ENCODE results near the gene FN3KRP. TPM values are rescaled to one million over a fixed set of nuclear protein-coding genes. Genes with fewer than 3 reads are reported as not detected.
"Not testable (repeated sequence)": the region's sequence is repeated elsewhere in the genome, so short reads cannot be mapped to it uniquely, and the experiment has no call there.

FN3KRP gene
- total RNA-seq, 5 donors from 2014 or later (not counting 1 experiment from before 2014, with no cell fraction given) = 29.2 to 49.4 (median 44.3) TPM

DNA sequence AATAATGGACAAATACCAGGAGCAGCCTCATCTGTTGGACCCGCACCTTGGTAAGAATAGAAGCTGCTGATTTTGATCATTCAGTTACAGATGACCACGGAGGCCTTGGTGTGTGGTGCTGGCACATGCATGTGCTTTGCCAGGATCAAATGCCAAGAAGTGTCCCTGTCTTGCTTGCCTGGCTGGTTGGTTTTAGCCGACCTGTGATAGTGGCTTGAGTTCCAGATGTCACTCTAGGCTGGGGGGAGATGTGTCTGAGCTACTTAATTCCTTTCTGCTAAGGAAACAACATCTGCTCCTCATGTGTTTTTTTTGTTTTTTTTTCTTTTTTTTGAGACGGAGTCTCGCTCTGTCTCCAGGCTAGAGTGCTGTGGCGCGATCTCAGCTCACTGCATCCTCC, 39.7 kb downstream of the FN3KRP start:
- Histone ChIP-seq H3K27ac (ENCODE audit: low read length) (no peak overlapping the region), H3K9me3 (no peaks in the 10 kb centered on the region), H3K27me3 (replicated peaks in 1 of 2; ENCODE audit: control insufficient read depth in 2 of 2, extremely low read depth in 1 of 2, insufficient read depth in 2 of 2, low read length in 1 of 2) (no peaks in the 10 kb centered on the region), H3K4me1 (ENCODE audit: control insufficient read depth in 1 of 2, extremely low read depth in 1 of 2, insufficient read depth in 2 of 2, low read length in 2 of 2) (peaks cover 7 to 26% of the 10 kb centered on the region in 2 experiments), H3K36me3 (ENCODE audit: control insufficient read depth in 2 of 2, extremely low read depth in 1 of 2, insufficient read depth in 1 of 2, low read length in 1 of 2) (peaks cover 2 to 9% of the 10 kb centered on the region in 2 donors), H3K4me3 (ENCODE audit: control insufficient read depth in 1 of 2, extremely low read depth in 1 of 2, low read length in 1 of 2) (no peak overlapping the region)
- Mint-ChIP-seq H3K9me3 (no peaks in the 10 kb centered on the region), H3K4me1 (peaks cover 24 to 32% (median 27%) of the 10 kb centered on the region in 3 donors), H3K27me3 (no peaks in the 10 kb centered on the region), H3K4me3 (no peak overlapping the region), H3K27ac (no peak overlapping the region), H3K36me3 (peaks cover 12% of the 10 kb centered on the region)
- CTCF ChIA-PET = interaction anchor here in 1 of 2 donors (0.6 kb wide), 1 partner anchor 416 kb away, joined by 3 read pairs; no protein-coding TSS in a partner anchor
- WGBS (ENCODE audit: insufficient coverage) = 94% methylated on average over 6 of the region's 7 CpGs
- ATAC-seq (replicated peaks in 1 of 4) (no peak), DNase-seq (no peak)
- POLR2A ChIA-PET = no interaction called here

DNA sequence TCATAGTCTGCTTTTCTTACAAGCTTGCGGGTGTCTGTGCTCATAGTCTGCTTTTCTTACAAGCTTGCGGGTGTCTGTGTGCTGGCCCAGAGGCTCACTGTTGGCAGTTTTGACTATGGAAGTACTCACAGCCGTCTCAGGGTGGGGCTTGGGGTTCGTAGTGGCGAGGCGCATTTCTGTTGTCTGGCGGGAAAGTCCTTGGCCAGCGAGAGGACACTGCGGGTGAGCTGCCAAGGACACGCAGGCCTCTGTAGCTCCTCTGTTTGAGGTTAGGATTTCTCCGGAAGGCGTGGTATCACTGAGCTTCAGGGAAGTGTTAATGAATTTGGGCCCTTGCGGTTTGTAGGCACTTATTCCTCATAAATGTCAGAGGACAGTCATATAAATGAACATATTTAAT, 48.9 kb downstream of the FN3KRP start:
- H3K4me3 Mint-ChIP-seq = no peak overlapping the region
- ChIA-PET CTCF (no interaction called here), POLR2A (no interaction called here)
- DNase-seq (no peak), ATAC-seq (replicated peaks in 1 of 4) (no peak)
- H3K27ac Mint-ChIP-seq = no peak overlapping the region
- H3K9me3 Mint-ChIP-seq = no peaks in the 10 kb centered on the region
- peaks cover 8 to 17% (median 11%) of the 10 kb centered on the region in 3 donors for H3K4me1 Mint-ChIP-seq
- no peaks in the 10 kb centered on the region for H3K27me3 Mint-ChIP-seq
- 95% methylated on average over 3 of the region's 13 CpGs for WGBS (ENCODE audit: insufficient coverage)
- Histone ChIP-seq H3K27ac (ENCODE audit: low read length) (no peak overlapping the region), H3K4me3 (ENCODE audit: control insufficient read depth in 1 of 2, extremely low read depth in 1 of 2, low read length in 1 of 2) (no peak overlapping the region), H3K4me1 (ENCODE audit: control insufficient read depth in 1 of 2, extremely low read depth in 1 of 2, insufficient read depth in 2 of 2, low read length in 2 of 2) (peaks cover 0 to 6% of the 10 kb centered on the region in 2 experiments), H3K9me3 (no peaks in the 10 kb centered on the region), H3K36me3 (ENCODE audit: control insufficient read depth in 2 of 2, extremely low read depth in 1 of 2, insufficient read depth in 1 of 2, low read length in 1 of 2) (peaks cover 7 to 44% of the 10 kb centered on the region in 2 donors), H3K27me3 (replicated peaks in 1 of 2; ENCODE audit: control insufficient read depth in 2 of 2, extremely low read depth in 1 of 2, insufficient read depth in 2 of 2, low read length in 1 of 2) (no peaks in the 10 kb centered on the region)
- H3K36me3 Mint-ChIP-seq = peaks cover 50% of the 10 kb centered on the region

DNA sequence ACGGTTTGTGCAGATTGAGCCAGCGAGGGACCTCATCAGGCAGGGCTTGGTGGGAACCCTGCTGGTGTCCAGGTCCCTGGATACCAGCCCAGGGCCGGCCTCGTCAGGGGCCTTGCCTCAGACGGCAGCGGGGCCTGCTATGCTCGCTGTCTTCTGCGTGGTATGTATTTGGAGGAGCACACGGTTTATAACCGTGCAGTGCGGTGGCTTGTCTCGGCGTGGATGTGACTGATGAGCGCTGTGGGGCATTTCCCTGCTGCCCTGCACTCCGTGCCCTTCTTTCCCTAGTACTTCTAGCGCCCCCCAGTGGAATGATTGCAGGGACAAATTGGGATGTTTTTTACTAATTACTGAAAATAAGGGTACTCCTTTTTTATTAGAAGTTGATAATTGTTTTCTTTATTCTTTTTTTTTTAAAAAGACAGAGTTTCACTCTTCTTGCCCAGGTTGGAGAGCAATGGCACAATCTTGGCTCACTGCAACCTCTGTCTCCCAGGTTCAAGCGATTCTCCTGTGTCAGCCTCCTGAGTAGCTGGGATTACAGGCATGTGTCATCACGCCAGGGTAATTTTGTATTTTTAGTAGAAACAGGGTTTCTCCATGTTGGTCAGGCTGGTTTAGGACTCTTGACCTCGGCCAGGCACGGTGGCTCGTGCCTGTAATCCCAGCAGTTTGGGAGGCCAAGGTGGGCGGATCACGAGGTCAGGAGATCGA, 50.7 kb downstream of the FN3KRP start:
- DNase-seq = peak in 14 of 35 experiments; percentile 20 to 54 (median 32)
- ATAC-seq (replicated peaks in 1 of 4) = no peak
- H3K4me3 Mint-ChIP-seq = no peak overlapping the region
- H3K9me3 ChIP-seq = no peaks in the 10 kb centered on the region
- peaks cover 48% of the 10 kb centered on the region for H3K36me3 Mint-ChIP-seq
- no peak overlapping the region for H3K27ac Mint-ChIP-seq
- H3K27me3 ChIP-seq (replicated peaks in 1 of 2; ENCODE audit: control insufficient read depth in 2 of 2, extremely low read depth in 1 of 2, insufficient read depth in 2 of 2, low read length in 1 of 2) = no peaks in the 10 kb centered on the region
- ChIA-PET POLR2A (no interaction called here), CTCF (interaction anchor here in 1 of 2 donors (0.8 to 1.3 kb wide), 2 partner anchors 15 to 884 kb away, joined by 3 read pairs; no protein-coding TSS in a partner anchor)
- H3K27ac ChIP-seq (ENCODE audit: low read length) = no peak overlapping the region
- peaks cover 2 to 6% of the 10 kb centered on the region in 2 experiments for H3K4me1 ChIP-seq (ENCODE audit: control insufficient read depth in 1 of 2, extremely low read depth in 1 of 2, insufficient read depth in 2 of 2, low read length in 2 of 2)
- no peak overlapping the region for H3K4me3 ChIP-seq (ENCODE audit: control insufficient read depth in 1 of 2, extremely low read depth in 1 of 2, low read length in 1 of 2)
- H3K9me3 Mint-ChIP-seq = no peaks in the 10 kb centered on the region
- 96% methylated on average over 7 of the region's 24 CpGs for WGBS (ENCODE audit: insufficient coverage)
- peaks cover 11 to 15% (median 14%) of the 10 kb centered on the region in 3 donors for H3K4me1 Mint-ChIP-seq
- peaks cover 5 to 38% of the 10 kb centered on the region in 2 donors for H3K36me3 ChIP-seq (ENCODE audit: control insufficient read depth in 2 of 2, extremely low read depth in 1 of 2, insufficient read depth in 1 of 2, low read length in 1 of 2)
- H3K27me3 Mint-ChIP-seq = no peaks in the 10 kb centered on the region

- ChIA-PET CTCF (no interaction called here), POLR2A (interaction anchor here in 1 of 2 donors (0.7 kb wide), 1 partner anchor 320 kb away, joined by 5 read pairs; no protein-coding TSS in a partner anchor)
- DNase-seq (no peak), ATAC-seq (replicated peaks in 1 of 4) (no peak)
- H3K4me3 ChIP-seq (ENCODE audit: control insufficient read depth in 1 of 2, extremely low read depth in 1 of 2, low read length in 1 of 2) = no peak overlapping the region
- no peaks in the 10 kb centered on the region for H3K27me3 ChIP-seq (replicated peaks in 1 of 2; ENCODE audit: control insufficient read depth in 2 of 2, extremely low read depth in 1 of 2, insufficient read depth in 2 of 2, low read length in 1 of 2)
- H3K36me3 ChIP-seq (ENCODE audit: control insufficient read depth in 2 of 2, extremely low read depth in 1 of 2, insufficient read depth in 1 of 2, low read length in 1 of 2) = peaks cover 2 to 45% of the 10 kb centered on the region in 2 donors
- H3K4me1 ChIP-seq (ENCODE audit: control insufficient read depth in 1 of 2, extremely low read depth in 1 of 2, insufficient read depth in 2 of 2, low read length in 2 of 2) = peaks cover 6 to 8% of the 10 kb centered on the region in 2 experiments
- no peaks in the 10 kb centered on the region for H3K9me3 Mint-ChIP-seq
- peaks cover 14 to 17% (median 15%) of the 10 kb centered on the region in 3 donors for H3K4me1 Mint-ChIP-seq
- 86% methylated on average over 5 of the region's 7 CpGs for WGBS (ENCODE audit: insufficient coverage)
- H3K36me3 Mint-ChIP-seq = peaks cover 47% of the 10 kb centered on the region
- no peaks in the 10 kb centered on the region for H3K9me3 ChIP-seq
- no peak overlapping the region for H3K4me3 Mint-ChIP-seq
- no peak overlapping the region for H3K27ac Mint-ChIP-seq
- no peaks in the 10 kb centered on the region for H3K27me3 Mint-ChIP-seq
- H3K27ac ChIP-seq (ENCODE audit: low read length) = no peak overlapping the region
Measured at GRCh38 chr17:82769041-82769440, 52.5 kb downstream of the FN3KRP start.

DNA sequence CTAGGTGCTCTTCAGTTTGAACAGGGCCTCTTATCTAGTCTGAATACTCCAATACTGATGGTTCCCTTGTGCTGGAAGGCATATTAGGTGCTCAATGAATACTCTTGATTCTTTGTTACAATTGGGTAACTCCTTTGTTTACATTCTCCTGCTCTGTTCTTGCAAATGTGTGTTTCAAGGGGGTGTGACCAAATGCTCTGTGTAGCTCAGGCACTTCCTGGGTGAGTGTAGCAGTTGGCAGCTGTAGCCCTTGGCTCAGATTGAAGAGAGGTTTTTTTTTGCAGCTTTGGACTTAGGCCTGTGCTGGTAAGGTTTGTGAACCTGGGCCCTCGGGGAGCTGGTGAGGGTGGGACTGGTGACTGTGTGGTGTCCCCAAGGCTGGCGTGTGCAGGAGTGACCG, 55.5 kb downstream of the FN3KRP start:
- ChIA-PET POLR2A (no interaction called here), CTCF (interaction anchor here in 1 of 2 donors (0.9 to 1.1 kb wide), 2 partner anchors 10 to 104 kb away, joined by 3 read pairs; no protein-coding TSS in a partner anchor)
- H3K9me3 ChIP-seq = no peaks in the 10 kb centered on the region
- Mint-ChIP-seq H3K27ac (peak overlapping the region in 1 of 2 donors; percentile 32), H3K4me1 (peaks cover 10 to 28% (median 21%) of the 10 kb centered on the region in 3 donors), H3K27me3 (no peaks in the 10 kb centered on the region), H3K4me3 (no peak overlapping the region), H3K36me3 (peaks cover 33% of the 10 kb centered on the region), H3K9me3 (no peaks in the 10 kb centered on the region)
- peaks cover 0 to 34% of the 10 kb centered on the region in 2 donors for H3K36me3 ChIP-seq (ENCODE audit: control insufficient read depth in 2 of 2, extremely low read depth in 1 of 2, insufficient read depth in 1 of 2, low read length in 1 of 2)
- H3K27me3 ChIP-seq (replicated peaks in 1 of 2; ENCODE audit: control insufficient read depth in 2 of 2, extremely low read depth in 1 of 2, insufficient read depth in 2 of 2, low read length in 1 of 2) = no peaks in the 10 kb centered on the region
- peaks cover 4 to 34% of the 10 kb centered on the region in 2 experiments for H3K4me1 ChIP-seq (ENCODE audit: control insufficient read depth in 1 of 2, extremely low read depth in 1 of 2, insufficient read depth in 2 of 2, low read length in 2 of 2)
- H3K27ac ChIP-seq (ENCODE audit: low read length) = no peak overlapping the region
- ATAC-seq (replicated peaks in 1 of 4) (no peak), DNase-seq (no peak)
- H3K4me3 ChIP-seq (ENCODE audit: control insufficient read depth in 1 of 2, extremely low read depth in 1 of 2, low read length in 1 of 2) = no peak overlapping the region
- 89% methylated on average over 3 of the region's 3 CpGs for WGBS (ENCODE audit: insufficient coverage)

- H3K9me3 ChIP-seq; CTCF ChIA-PET; H3K27me3 Mint-ChIP-seq; H3K9me3 Mint-ChIP-seq; ATAC-seq (replicated peaks in 1 of 4); DNase-seq; H3K27ac Mint-ChIP-seq; H3K4me3 Mint-ChIP-seq; H3K4me3 ChIP-seq (ENCODE audit: control insufficient read depth in 1 of 2, extremely low read depth in 1 of 2, low read length in 1 of 2); H3K27me3 ChIP-seq (replicated peaks in 1 of 2; ENCODE audit: control insufficient read depth in 2 of 2, extremely low read depth in 1 of 2, insufficient read depth in 2 of 2, low read length in 1 of 2); POLR2A ChIA-PET: not testable (repeated sequence)
- H3K4me1 ChIP-seq (ENCODE audit: control insufficient read depth in 1 of 2, extremely low read depth in 1 of 2, insufficient read depth in 2 of 2, low read length in 2 of 2) = peaks cover 3 to 34% of the 10 kb centered on the region in 2 experiments
- Mint-ChIP-seq H3K4me1 (peaks cover 12 to 28% (median 22%) of the 10 kb centered on the region in 3 donors), H3K36me3 (peaks cover 21% of the 10 kb centered on the region)
- 92% methylated on average over 11 of the region's 19 CpGs for WGBS (ENCODE audit: insufficient coverage)
- H3K27ac ChIP-seq (ENCODE audit: low read length) = peak overlapping the region; percentile 70
- H3K36me3 ChIP-seq (ENCODE audit: control insufficient read depth in 2 of 2, extremely low read depth in 1 of 2, insufficient read depth in 1 of 2, low read length in 1 of 2) = peaks cover 0 to 16% of the 10 kb centered on the region in 2 donors
Measured at GRCh38 chr17:82774456-82774855, 58.0 kb downstream of the FN3KRP start.
